Activated T-cell treated with anti-CD3 and anti-CD28 coated beads, Interleukin-2, amount 50 U/mL, for 48 hours (primary cell): ENCODE data around the gene ZNF644.
"Not testable (repeated sequence)": the region's sequence is repeated elsewhere in the genome, so short reads cannot be mapped to it uniquely, and the experiment has no call there.

ENCODE experiments used
- DNase-seq, 2 experiments: peaks; one replicate each; pipeline ENCODE4 v3.0.0-alpha.2; 2020

The ZNF644 gene

DNA sequence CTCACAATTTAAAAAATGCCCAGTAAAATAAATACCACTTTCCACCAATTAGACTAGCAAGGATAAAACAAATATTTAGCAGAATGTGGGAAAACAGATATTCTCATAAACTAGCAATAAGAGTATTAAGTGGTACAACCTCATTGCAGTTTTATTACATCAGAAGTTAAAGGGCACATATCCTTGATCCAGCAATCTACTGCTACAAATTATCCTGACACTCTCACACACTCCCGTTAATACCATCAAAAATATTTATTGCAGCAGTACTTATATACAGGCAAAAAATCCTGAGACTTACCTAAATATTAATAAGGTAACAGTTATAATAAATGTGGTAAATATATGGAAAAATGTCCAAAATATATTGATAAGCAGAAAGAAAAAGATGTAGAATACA lies 44.3 kb downstream of the ZNF644 start:
- DNase-seq = no peak

DNA sequence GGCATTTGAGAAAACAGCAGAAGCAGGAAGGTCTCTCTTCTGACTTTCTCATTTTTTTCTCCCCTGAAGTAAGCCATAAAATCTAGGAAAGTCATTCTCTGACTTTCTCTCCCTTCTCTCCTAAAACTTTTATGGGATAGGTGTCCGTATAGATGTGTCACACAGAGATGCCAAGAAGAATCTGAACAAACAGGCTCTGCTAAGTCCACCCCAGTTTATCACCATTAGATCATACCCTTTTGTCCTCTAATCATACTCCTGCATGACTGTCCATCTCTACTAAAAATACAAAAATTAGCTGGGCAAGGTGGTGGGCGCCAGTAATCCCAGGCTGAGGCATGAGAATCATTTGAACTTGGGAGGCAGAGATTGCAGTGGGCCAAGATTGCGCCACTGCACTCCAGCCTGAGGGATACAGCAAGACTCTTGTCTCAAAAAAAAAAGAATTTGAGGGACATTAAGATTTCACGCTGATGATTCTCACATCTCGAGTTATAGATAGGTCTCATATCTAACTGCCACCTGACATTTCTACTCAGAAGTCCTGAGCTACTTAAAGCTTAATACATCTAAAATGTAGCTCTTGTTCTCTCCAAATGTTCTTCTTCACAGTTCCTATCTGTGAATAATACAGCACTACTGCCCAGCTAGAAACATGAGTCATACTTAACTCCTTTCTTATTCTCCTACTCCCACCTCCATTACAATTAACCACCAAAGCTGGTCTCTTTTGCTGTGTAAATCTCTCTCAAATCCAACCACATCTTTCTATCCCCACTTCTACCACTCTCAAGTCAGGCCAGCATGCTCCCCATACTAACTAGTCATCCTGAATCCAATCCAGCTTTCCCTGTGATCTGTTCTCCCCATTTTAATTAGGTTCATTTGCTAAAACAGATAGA lies 47.7 kb downstream of the ZNF644 start:
- no peak for DNase-seq

DNA sequence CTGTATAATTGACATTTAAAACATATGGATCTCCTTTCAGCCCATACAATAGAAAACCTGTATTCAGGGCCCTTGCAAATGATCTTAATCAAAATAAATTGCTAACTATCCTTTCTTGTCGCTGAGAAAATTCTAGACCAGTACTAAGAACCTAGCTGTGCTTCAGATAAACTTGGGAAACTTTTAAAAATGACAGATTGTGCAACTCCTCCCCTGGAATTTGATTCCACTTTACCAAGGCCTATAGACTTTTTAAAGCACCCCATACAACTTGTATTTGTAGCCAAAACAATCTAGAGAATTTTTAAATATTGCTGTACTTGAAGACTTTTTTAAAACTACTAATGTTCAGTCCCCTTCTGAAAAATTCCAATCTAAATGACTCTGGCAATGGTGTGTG lies 51.6 kb downstream of the ZNF644 start:
- no peak for DNase-seq

DNA sequence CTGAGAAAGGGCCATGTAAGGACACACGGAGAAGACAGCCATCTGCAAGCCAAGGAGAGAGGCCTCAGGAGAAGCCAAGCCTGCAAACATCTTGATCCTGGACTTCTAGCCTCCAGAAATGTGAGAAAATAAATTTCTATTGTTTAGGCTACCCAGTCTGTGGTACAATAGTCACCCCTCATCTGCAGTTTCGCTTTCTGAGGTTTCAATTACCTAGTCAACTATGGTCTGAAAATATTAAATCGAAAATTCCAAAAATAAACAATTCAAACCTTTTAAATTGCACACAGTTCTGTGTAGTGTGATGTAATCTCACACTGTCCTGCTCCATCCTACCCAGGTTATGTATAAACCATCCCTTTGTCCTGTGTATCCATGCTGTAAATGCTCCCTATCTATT lies 52.6 kb downstream of the ZNF644 start:
- no peak for DNase-seq

DNA sequence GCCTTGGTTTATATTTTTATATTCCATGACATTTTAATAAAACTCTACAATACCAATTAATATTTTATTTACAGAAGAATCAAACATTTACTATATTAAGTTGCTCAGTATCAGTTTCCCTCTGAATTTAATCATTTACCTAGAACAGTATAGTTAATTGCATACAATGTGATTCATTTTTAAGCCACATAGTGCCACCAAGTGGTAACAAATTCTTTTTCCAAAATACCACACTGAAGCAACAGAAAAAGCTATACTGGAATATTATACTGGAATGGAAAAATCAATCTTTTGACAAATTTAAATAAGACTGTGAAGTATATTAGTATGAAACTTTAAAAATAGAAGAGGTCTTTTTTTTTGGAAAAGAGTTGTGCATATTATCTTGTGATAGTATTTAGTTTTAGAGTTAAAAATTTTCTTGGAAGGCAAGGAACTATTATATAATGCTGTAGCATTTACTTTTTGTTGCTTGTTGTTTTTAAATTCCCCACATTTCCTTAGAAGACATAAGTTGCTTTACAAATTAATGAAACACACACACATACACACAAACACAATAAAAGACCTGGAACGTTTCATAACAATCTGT lies 57.3 kb downstream of the ZNF644 start:
- no peak for DNase-seq

DNA sequence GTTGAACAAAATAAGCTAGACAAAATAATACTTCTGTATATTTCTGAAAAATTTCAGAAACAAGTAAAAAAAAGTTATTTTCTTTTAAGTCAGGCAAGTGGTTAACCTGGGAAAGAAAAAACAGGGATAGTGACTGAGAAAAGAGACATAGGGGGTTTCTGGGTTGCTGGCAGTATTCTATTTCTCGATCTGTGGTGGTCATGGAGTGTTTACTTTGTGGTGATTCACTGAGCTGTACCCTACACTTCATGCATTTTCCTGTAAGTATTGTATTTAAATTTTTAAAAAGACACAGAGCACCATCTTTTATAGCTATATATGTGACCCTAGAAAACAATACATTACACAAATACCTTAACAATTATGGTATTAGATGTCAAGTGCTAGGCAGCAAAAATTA lies 58.2 kb downstream of the ZNF644 start:
- no peak for DNase-seq

DNA sequence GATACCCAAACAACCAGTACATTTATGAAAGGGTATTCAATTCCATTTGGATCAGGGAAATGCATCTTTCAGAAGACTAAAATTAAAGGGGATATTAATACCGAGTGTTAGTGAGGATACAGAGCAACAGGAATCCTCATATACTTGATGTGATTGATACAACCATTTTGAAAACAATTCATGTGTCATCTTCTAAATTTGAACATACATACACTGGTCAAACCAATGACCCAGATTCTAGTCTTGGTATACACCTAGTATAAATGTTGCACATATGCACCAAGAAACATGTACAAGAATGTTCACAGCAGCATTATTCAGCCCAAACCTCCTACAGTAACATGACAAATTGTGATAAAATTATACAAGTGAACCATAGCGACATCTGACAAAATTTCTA lies 58.6 kb downstream of the ZNF644 start:
- DNase-seq = no peak

DNA sequence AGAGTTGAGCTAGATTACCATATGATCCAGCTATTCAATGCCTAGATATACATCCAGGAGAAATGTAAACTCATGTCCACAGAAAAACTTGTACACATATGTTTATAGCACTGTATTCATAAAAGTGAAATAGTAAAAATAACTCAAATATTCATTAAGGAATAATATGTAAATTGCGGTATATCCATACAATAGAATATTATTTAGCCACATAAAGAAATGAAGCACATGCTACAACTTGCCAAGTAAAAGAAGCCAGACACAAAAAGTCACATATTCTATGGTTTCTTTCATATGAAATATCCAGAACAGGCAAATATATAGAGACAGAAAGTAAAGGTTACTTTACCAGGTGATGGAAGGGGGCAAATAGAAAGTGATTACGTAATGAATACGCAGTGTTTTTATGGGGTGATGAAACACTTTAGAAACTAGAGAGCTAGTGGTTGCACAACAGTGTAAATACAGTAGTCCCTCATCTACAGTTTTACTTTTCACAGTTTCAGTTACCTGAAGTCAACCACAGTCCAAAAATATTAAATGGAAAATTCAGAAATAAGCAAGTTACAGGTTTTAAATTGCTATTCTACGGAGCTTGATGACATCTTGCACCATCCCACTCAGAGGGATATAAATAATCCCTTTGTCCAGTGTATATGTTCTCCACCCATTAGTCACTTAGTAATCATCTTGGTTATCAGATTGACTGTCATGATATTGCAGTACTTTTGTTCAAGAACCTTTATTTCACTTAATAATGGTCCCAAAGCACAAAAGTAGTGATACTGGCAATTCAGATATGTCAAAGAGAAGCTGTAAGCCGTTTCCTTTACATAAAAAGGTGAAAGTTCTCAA lies 62.3 kb downstream of the ZNF644 start:
- no peak for DNase-seq

DNA sequence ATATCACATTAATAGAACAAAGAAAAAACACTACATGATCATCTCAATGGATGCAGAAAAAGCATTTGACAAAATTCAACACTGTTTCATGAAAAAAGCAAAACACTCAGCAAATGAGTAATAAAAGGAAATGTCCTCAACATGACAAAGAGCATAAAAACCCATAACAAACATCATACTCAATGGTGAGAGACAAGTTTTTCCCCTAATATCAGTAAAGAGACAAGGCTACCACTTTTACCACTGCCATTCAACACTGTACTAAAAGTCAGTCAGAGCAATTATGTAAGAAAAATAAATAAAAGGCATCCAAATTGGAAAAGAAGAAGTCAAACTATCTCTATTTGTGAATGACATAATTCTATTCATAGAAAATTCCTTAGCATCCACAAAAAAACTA lies 64.3 kb downstream of the ZNF644 start:
- DNase-seq = no peak

DNA sequence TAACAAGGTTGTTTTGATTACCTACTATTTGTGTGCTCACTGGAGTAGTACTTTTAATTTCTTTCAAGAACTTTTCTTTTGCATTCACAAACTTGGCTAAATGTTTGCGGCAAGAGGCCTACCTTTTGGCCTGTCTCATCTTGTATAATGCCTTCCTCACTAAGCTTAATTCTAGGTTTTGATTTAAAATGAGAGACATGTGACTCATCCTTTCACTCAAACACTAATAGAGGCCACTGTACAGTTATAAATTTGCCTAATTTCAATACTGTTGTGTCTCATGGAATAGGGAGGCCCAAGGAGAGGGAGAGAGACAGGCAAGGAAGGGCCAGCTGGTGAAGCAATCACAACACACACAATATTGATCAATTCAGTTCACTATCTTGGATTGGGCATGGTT lies 66.1 kb downstream of the ZNF644 start:
- DNase-seq = no peak

DNA sequence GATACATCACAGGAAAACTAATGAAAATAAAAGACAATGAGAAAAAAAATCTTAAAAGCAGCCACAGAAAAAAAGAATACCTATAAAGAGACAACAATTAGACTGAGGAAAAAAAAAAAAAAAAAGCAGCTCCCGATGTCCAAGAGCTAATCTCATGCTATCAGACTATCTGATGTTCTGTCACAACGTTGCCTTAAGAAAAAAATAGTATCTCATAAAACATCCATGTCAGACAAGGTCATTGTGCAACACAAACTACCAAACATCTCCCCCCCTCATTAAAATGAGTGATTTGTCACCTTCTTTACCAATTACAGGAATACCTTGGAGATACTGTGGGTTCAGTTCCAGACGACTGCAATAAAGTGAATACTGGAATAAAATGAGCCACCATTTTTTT lies 68.9 kb downstream of the ZNF644 start:
- DNase-seq = no peak

DNA sequence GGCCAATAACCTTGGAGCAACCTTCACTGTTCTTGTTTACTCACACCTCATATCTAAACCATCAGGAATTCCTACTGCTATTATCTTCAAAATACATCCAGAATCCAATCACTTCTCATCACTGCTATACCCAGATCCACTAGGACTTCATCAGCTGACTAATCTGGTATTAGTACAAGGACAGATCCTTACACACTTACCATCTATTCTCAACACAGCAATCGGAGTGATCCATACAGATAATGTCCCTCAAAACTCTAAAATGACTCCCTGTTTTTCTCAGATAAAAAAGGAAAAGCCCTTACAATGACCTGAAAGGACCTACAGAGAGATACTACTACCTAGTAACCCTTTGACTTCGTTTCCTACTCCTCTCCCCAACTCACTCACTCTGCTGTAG lies 70.8 kb downstream of the ZNF644 start:
- DNase-seq = no peak

DNA sequence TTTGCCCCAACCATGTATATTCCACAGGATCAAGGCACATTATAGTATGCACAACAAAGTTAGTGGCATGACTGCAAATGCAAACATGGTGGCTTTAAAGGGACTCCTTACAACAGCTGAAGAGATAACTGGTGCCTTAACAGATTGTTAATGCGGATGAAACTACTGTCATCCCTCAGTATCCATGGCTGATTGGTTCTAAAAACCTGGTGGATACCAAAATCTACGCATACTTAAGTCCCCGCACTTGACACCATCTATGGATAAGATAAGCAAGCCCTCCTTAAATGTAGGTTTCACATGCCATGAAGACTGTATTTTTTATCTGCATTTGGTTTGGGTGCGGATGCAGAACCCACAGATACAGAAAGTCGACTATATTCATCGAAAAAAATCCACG lies 73.5 kb downstream of the ZNF644 start:
- DNase-seq = no peak

DNA sequence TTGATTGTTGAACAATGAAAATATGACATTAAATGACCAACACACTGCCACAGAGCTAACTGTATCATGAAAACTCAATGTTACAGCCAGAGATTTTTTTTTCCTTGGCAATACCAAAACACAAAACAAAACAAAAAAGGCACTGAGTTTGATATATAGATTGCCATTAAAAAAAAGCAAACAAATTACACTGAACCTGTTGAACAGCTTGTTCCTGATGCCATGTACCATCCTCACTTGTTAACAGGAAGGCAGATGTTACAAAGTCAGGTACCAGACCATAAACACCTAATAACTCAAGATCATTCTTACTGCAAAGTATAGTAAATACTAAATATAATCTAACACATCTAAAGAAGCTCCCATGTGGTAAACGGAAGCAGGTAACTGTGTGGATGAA lies 75.2 kb downstream of the ZNF644 start:
- DNase-seq = no peak

DNA sequence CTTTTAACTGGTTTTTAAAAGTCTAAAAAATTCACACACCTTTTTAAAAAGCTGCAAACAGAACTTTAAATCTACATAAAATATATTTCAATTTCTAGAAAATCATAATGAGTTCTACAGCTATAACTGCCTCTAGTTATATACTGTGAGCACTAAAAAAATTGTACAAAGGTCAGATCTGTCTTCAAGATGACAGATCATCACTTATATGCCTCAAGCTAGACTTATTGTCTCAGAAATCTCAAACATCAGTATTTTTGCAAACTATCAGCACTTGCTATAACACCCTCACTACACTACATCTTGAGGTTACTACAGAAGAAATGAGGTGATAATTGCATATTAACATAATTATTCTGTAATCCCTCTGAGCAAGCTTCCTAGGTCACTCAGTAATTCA lies 76.5 kb downstream of the ZNF644 start:
- DNase-seq = no peak

DNA sequence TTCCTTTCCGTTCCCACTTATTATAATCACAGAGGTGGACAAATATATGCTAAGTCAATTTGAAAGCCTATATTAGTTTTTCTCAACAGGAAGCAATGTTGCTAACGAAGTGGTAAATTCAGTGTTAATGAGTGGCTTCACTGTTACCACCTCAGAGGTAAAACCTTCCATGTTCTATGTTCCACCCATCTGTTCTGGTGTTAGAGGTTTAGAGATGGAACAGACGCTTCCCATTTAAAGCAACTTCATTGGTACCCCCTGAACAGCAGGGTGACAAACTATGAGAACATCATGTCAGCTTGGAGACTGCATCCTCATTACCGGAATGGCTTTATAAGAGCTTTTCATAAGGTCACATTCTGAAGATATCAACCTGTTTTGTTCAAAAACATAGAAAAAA lies 77.9 kb downstream of the ZNF644 start:
- DNase-seq = no peak

DNA sequence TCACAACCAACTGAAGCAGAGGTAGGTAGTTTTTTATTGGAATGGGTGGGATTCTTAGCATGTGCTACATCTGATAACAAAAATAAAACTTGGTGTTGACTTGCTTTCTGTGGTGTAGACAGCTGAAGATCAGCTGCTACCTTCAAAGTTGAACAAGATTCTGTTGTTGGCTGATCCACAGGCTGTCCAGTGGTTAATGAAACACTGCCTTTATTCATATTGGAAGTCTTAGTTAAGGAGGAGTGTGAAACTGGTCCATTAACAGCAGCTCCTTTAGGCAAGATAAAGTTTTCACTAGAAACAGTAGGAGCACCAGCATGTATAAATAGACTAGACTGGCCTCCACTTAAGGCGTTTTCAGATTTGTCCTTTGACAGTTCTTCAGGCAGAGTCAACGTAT lies 81.1 kb downstream of the ZNF644 start:
- no peak for DNase-seq

DNA sequence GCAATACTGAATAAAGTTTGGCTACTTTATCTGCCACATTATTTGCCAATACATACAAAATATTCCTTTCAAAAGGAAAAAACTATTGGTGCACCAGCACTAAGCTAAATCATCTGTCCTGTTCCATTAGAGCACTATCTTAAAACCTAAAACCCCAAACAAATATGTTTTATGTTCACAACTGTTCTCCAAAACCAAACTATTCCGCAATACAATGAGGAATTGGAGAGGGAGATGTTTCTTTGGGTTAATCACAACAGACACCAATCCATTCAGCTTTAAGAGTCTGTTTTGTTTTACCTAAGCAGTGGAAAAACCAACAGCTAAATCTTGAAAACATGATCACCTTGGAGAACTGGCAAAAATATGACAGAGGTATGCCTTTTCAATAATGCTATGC lies 85.1 kb downstream of the ZNF644 start:
- no peak for DNase-seq

DNA sequence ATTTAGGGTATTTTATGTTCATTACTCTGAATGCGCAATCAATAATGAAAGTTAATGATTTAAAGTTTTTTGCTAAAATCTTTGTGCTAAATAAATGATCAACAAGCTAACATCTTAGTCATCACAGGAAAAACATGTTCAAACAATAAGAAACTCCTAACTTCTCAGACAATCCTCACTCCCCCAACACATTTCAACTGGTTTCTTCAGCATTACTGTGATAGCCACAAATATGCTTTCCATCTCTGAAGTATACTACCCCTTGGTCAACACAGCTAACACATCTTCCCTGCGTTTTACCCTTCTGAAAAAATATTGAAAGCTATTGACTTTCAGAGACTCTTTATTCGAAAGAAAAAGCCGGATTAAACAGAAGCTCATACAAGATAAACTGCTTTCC lies 85.8 kb downstream of the ZNF644 start:
- no peak for DNase-seq

DNA sequence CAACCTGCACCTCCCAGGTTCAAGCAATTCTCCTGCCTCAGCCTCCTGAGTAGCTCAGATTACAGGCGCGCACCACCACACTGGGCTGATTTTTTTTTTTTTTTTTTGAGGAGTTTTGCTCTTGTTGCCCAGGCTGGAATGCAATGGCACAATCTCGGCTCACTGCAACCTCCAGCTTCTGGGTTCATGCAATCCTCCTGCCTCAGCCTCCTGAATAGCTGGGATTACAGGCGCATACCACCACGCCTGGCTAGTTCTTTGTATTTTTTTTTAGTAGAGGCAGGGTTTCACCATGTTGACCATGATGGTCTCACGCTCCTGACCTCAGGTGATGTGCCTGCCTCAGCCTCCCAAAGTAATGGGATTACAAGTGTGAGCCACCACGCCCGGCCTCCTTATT lies 93.6 kb downstream of the ZNF644 start:
- DNase-seq = not testable (repeated sequence)

DNA sequence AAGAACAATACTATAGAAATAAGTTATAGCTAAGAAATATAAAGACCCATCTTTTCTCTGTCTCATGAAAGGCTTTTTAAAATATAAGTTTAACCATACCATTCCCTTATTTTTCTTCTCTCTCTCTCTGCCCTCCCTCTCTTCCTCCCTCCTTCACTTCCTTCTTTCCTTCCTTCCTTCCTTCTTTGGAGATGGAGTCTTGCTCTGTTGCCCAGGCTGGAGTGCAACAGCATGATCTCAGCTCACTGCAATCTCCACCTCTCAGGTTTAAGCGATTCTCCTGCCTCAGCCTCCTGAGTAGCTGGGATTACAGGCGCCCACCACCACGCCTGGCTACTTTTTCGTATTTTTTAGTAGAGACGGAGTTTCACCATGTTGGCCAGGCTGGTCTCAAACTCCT lies 94.2 kb downstream of the ZNF644 start:
- not testable (repeated sequence) for DNase-seq

DNA sequence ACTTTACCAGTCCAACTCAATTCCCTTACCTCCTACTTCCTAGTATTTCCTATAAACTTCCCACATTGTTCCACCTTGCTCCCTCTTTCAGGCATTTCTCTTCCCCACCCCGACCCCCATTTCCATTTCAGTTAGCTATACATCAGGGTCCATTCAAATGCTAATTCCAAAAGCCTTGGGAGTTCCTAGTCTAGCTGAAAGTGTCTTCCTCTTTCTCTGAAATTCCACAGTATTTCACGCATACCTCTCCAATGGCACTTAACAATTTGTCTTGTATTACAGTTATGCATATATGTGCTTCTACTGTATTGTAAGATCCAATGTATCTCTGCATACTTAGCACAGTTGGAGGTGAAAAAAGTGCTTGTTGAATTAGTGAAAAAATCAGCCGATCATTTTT lies 94.9 kb downstream of the ZNF644 start:
- DNase-seq = no peak

DNA sequence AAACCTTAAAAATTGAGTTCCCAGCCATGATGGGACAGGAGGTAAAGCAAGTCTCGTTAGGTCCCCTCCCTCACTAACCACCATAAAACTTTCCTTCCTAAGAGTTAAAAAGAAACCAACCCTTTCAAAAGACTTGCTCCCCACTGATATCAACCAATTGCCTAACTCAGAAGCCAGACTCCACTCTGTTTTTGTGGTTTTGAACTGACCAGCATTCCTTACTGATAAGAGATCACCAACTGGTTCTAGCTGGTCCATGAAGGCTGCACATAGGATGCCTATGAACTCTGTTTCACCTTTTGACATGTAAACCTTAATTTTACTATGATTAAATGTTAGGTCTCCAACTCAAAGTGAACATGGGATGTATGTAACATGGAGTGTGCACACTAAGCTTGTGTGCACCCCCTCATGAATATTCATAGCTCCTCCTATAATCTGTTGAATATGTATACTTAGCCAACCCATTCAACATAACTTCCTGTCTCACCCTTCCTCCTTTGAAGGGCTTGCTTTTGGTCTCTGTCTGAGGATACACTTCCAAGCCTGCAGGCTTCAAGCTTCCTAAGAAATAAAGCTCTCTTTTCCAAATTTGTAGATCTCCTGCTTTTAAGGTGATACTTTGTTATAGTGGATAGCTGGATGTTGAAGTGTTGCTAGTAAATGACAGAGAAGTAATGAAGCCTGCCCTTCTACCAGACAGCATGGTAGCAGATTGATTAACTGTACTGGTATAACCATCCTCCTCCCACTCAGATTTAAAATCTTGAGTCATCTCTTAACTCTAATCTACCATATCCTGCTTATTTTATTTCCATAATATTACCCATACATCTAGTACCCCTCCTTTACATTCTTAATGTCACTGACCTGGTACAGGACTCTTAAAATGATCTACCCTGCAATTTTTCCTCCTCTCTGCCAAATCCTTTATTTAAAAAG lies 95.6 kb downstream of the ZNF644 start:
- no peak for DNase-seq
